ENCODE results near the gene CARD16. TPM values are rescaled to one million over a fixed set of nuclear protein-coding genes. Genes with fewer than 3 reads are reported as not detected.
"Not testable (repeated sequence)": the region's sequence is repeated elsewhere in the genome, so short reads cannot be mapped to it uniquely, and the experiment has no call there.

The CARD16 gene
- polyA plus RNA-seq, 3 donors: 1.6 to 2.1 (median 1.7) TPM

- no peak for DNase-seq (ENCODE audit: extremely low read depth in 1 of 11, low read depth in 9 of 11, low spot score in 4 of 11)
These were observed 11.3 kb upstream of the CARD16 start for GRCh38 chr11:105056446-105056845.

GRCh38 chr11:105054723-105055493 lies 9.8 kb upstream of the CARD16 start:
- DNase-seq (ENCODE audit: extremely low read depth in 1 of 11, low read depth in 9 of 11, low spot score in 4 of 11): no peak

GRCh38 chr11:105052487-105052886 lies 7.4 kb upstream of the CARD16 start:
- no peak for DNase-seq (ENCODE audit: extremely low read depth in 1 of 11, low read depth in 9 of 11, low spot score in 4 of 11)

- DNase-seq (ENCODE audit: extremely low read depth in 1 of 11, low read depth in 9 of 11, low spot score in 4 of 11): no peak
These were observed 6.4 kb upstream of the CARD16 start for GRCh38 chr11:105051559-105051958.

- no peak for DNase-seq (ENCODE audit: extremely low read depth in 1 of 11, low read depth in 9 of 11, low spot score in 4 of 11)
These were observed 4.3 kb upstream of the CARD16 start for GRCh38 chr11:105049481-105049880.

GRCh38 chr11:105046898-105047579 lies 1.9 kb upstream of the CARD16 start:
- no peak for DNase-seq (ENCODE audit: extremely low read depth in 1 of 11, low read depth in 9 of 11, low spot score in 4 of 11)

- no peak for DNase-seq (ENCODE audit: extremely low read depth in 1 of 11, low read depth in 9 of 11, low spot score in 4 of 11)
These were observed 651 bp upstream of the CARD16 start for GRCh38 chr11:105045676-105046296.

GRCh38 chr11:105042178-105042577 lies 3.0 kb downstream of the CARD16 start:
- DNase-seq (ENCODE audit: extremely low read depth in 1 of 11, low read depth in 9 of 11, low spot score in 4 of 11): no peak

GRCh38 chr11:105040703-105041102 lies 4.4 kb downstream of the CARD16 start:
- DNase-seq (ENCODE audit: extremely low read depth in 1 of 11, low read depth in 9 of 11, low spot score in 4 of 11): no peak

GRCh38 chr11:105034813-105035620 lies 10.1 kb downstream of the CARD16 start, which contains the start of gene CASP1:
Gene CASP1, minus strand, starts transcription at chr11:105035144. Its CDS starts 31 bp downstream, at chr11:105035113.
- no peak for DNase-seq (ENCODE audit: extremely low read depth in 1 of 11, low read depth in 9 of 11, low spot score in 4 of 11)

- DNase-seq (ENCODE audit: extremely low read depth in 1 of 11, low read depth in 9 of 11, low spot score in 4 of 11): not testable (repeated sequence)
These were observed 10.7 kb downstream of the CARD16 start for GRCh38 chr11:105034388-105034787.

GRCh38 chr11:105033781-105034180 lies 11.4 kb downstream of the CARD16 start:
- DNase-seq (ENCODE audit: extremely low read depth in 1 of 11, low read depth in 9 of 11, low spot score in 4 of 11): no peak

GRCh38 chr11:105033343-105033742 lies 11.8 kb downstream of the CARD16 start:
- no peak for DNase-seq (ENCODE audit: extremely low read depth in 1 of 11, low read depth in 9 of 11, low spot score in 4 of 11)

GRCh38 chr11:105032495-105032894 lies 12.6 kb downstream of the CARD16 start:
- no peak for DNase-seq (ENCODE audit: extremely low read depth in 1 of 11, low read depth in 9 of 11, low spot score in 4 of 11)

GRCh38 chr11:105027678-105028077 lies 17.5 kb downstream of the CARD16 start:
- no peak for DNase-seq (ENCODE audit: extremely low read depth in 1 of 11, low read depth in 9 of 11, low spot score in 4 of 11)

GRCh38 chr11:105024394-105024793 lies 20.7 kb downstream of the CARD16 start:
- DNase-seq (ENCODE audit: extremely low read depth in 1 of 11, low read depth in 9 of 11, low spot score in 4 of 11): no peak

GRCh38 chr11:105023003-105023402 lies 22.1 kb downstream of the CARD16 start, which contains the start of gene CASP5:
Gene CASP5, minus strand, starts transcription at chr11:105023168. Its CDS starts 32 bp downstream, at chr11:105023136.
- DNase-seq (ENCODE audit: extremely low read depth in 1 of 11, low read depth in 9 of 11, low spot score in 4 of 11): no peak

- DNase-seq (ENCODE audit: extremely low read depth in 1 of 11, low read depth in 9 of 11, low spot score in 4 of 11): no peak
These were observed 22.6 kb downstream of the CARD16 start for GRCh38 chr11:105022527-105022926.

GRCh38 chr11:105007463-105007862 lies 37.7 kb downstream of the CARD16 start:
- no peak for DNase-seq (ENCODE audit: extremely low read depth in 1 of 11, low read depth in 9 of 11, low spot score in 4 of 11)

All from renal cortex interstitium (tissue), 11 donors.